H9 (cell line): ENCODE data around the gene SMAD6. TPM values are rescaled to one million over a fixed set of nuclear protein-coding genes. Genes with fewer than 3 reads are reported as not detected.
A peak's percentile ranks its signal among the peaks of the same experiment; 100 is the strongest.

Experiments used
- DNase-seq: peaks from one replicate; pipeline ENCODE4 v3.0.0-alpha.2; 2017
- H2AFZ ChIP-seq: one replicate; pipeline ENCODE4 v1.6.1; 2013; ENCODE audit warnings: mild to moderate bottlenecking, low read length, control low read depth, moderate library complexity
- H2AK5ac ChIP-seq: 2 replicates; pipeline ENCODE4 v1.6.1; 2013; ENCODE audit warnings: low read length, control low read depth, mixed read lengths; ENCODE audit not compliant: insufficient read length
- H2BK120ac ChIP-seq: one replicate; pipeline ENCODE4 v1.6.1; 2013; ENCODE audit warnings: low read depth, mild to moderate bottlenecking, low read length, control low read depth, inconsistent platforms; ENCODE audit not compliant: poor library complexity, severe bottlenecking
- H2BK12ac ChIP-seq: 2 replicates; pipeline ENCODE4 v1.6.1; 2013; ENCODE audit warnings: low read length, control low read depth, mixed read lengths, low read depth; ENCODE audit not compliant: insufficient read length
- H2BK15ac ChIP-seq: 2 replicates; pipeline ENCODE4 v1.6.1; 2013; ENCODE audit warnings: low read depth, low read length, control low read depth
- H2BK20ac ChIP-seq: one replicate; pipeline ENCODE4 v1.6.1; 2013; ENCODE audit warnings: low read depth, mild to moderate bottlenecking, low read length, control low read depth, inconsistent platforms; ENCODE audit not compliant: poor library complexity, severe bottlenecking
- H2BK5ac ChIP-seq: 2 replicates; pipeline ENCODE4 v1.6.1; 2013; ENCODE audit warnings: low read length, control low read depth, mixed read lengths; ENCODE audit not compliant: insufficient read length
- H3K14ac ChIP-seq: 2 replicates; pipeline ENCODE4 v1.6.1; 2013; ENCODE audit warnings: low read length, control low read depth; ENCODE audit not compliant: insufficient read depth
- H3K18ac ChIP-seq: 2 replicates; pipeline ENCODE4 v1.6.1; 2013; ENCODE audit warnings: low read depth, mild to moderate bottlenecking, mixed read lengths, low read length, control low read depth; ENCODE audit not compliant: insufficient read length
- H3K23ac ChIP-seq: 2 replicates; pipeline ENCODE4 v1.6.1; 2013; ENCODE audit warnings: low read length, control low read depth, mixed read lengths, low read depth; ENCODE audit not compliant: insufficient read length
- H3K23me2 ChIP-seq: 2 replicates; pipeline ENCODE4 v1.6.1; 2013; ENCODE audit warnings: low read depth, mild to moderate bottlenecking, mixed read lengths, low read length, control low read depth; ENCODE audit not compliant: insufficient read length, poor library complexity, severe bottlenecking
- H3K27ac ChIP-seq: 2 replicates; pipeline ENCODE4 v1.5.1; 2013; ENCODE audit warnings: low read length, control low read depth, mixed read lengths, low read depth; ENCODE audit not compliant: insufficient read length
- H3K27me3 ChIP-seq: 2 replicates; pipeline ENCODE4 v1.6.1; 2013; ENCODE audit warnings: low read length, control low read depth, inconsistent platforms; ENCODE audit not compliant: insufficient read depth
- H3K4ac ChIP-seq: 2 replicates; pipeline ENCODE4 v1.6.1; 2013; ENCODE audit warnings: low read depth, mild to moderate bottlenecking, control low read depth, inconsistent platforms, low read length, moderate library complexity
- H3K4me1 ChIP-seq: 2 replicates; pipeline ENCODE4 v1.6.1; 2013; ENCODE audit warnings: low read length, control low read depth, inconsistent platforms; ENCODE audit not compliant: insufficient read depth
- H3K4me2 ChIP-seq: 2 replicates; pipeline ENCODE4 v1.6.1; 2013; ENCODE audit warnings: low read length, control low read depth, mixed read lengths; ENCODE audit not compliant: insufficient read length, insufficient read depth
- H3K56ac ChIP-seq: 2 replicates; pipeline ENCODE4 v1.6.1; 2013; ENCODE audit warnings: low read depth, mild to moderate bottlenecking, mixed read lengths, low read length, control low read depth; ENCODE audit not compliant: insufficient read length
- H3K79me1 ChIP-seq: 2 replicates; pipeline ENCODE4 v1.6.1; 2013; ENCODE audit warnings: low read depth, mild to moderate bottlenecking, moderate library complexity, low read length, control low read depth, inconsistent platforms; ENCODE audit not compliant: insufficient read depth, poor library complexity, severe bottlenecking
- H3K79me2 ChIP-seq: 2 replicates; pipeline ENCODE4 v1.6.1; 2013; ENCODE audit warnings: low read length, control low read depth, inconsistent platforms; ENCODE audit not compliant: insufficient read depth
- H3K9ac ChIP-seq: 2 replicates; pipeline ENCODE4 v1.6.1; 2013; ENCODE audit warnings: low read length, control low read depth, mixed read lengths; ENCODE audit not compliant: insufficient read length; ENCODE audit errors: extremely low read depth
- H3K9me3 ChIP-seq: one replicate; pipeline ENCODE4 v1.6.1; 2013; ENCODE audit warnings: low read depth, low read length, inconsistent platforms; ENCODE audit not compliant: control insufficient read depth
- H3T11ph ChIP-seq: one replicate; pipeline ENCODE4 v1.6.1; 2013; ENCODE audit warnings: mild to moderate bottlenecking, low read length, control low read depth, inconsistent platforms
- H4K20me1 ChIP-seq: one replicate; pipeline ENCODE4 v1.6.1; 2013; ENCODE audit not compliant: control insufficient read depth, insufficient read length, insufficient read depth
- H4K5ac ChIP-seq: 2 replicates; pipeline ENCODE4 v1.6.1; 2013; ENCODE audit warnings: low read depth, mild to moderate bottlenecking, mixed read lengths, low read length, control low read depth; ENCODE audit not compliant: insufficient read length
- H4K8ac ChIP-seq: replicated peaks from 2 replicates; pipeline ENCODE4 v1.6.1; 2013; ENCODE audit warnings: low read length, control low read depth, mixed read lengths, low read depth; ENCODE audit not compliant: insufficient read length
- H4K91ac ChIP-seq: 2 replicates; pipeline ENCODE4 v1.6.1; 2013; ENCODE audit warnings: low read depth, mild to moderate bottlenecking, moderate library complexity, mixed read lengths, low read length, control low read depth; ENCODE audit not compliant: insufficient read length
- H3K27ac Mint-ChIP-seq, 3 experiments: 2 replicates in 2 of 3; 3 replicates in 1 of 3; pipeline ENCODE4 v1.8.0; 2020 to 2021; ENCODE audit warnings: mixed read lengths in 3 of 3, mild to moderate bottlenecking in 1 of 3, moderate library complexity in 1 of 3
- H3K27me3 Mint-ChIP-seq: 2 replicates; pipeline ENCODE4 v1.8.0; 2021; ENCODE audit warnings: low read depth, mild to moderate bottlenecking, moderate library complexity, mixed read lengths
- H3K36me3 Mint-ChIP-seq, 3 experiments: 2 replicates in 2 of 3; 3 replicates in 1 of 3; pipeline ENCODE4 v1.8.0; 2020 to 2021; ENCODE audit warnings: low read depth in 3 of 3, mixed read lengths in 3 of 3; ENCODE audit not compliant: insufficient read depth in 1 of 3
- H3K4me1 Mint-ChIP-seq, 2 experiments: 2 replicates each; pipeline ENCODE4 v1.8.0; 2020; ENCODE audit warnings: mixed read lengths in 2 of 2
- H3K4me3 Mint-ChIP-seq, 2 experiments: 2 replicates in 1 of 2; 3 replicates in 1 of 2; pipeline ENCODE4 v1.8.0; 2020 to 2021; ENCODE audit warnings: mild to moderate bottlenecking in 2 of 2, mixed read lengths in 2 of 2, moderate library complexity in 1 of 2
- H3K9me3 Mint-ChIP-seq, 2 experiments: 2 replicates in 1 of 2; 3 replicates in 1 of 2; pipeline ENCODE4 v1.8.0; 2020; ENCODE audit warnings: mild to moderate bottlenecking in 2 of 2, mixed read lengths in 2 of 2, moderate library complexity in 1 of 2
- WGBS: extraction: QIAGEN DNeasy Blood & Tissue Kit; methylation state at CpG from one replicate; pipeline ENCODE4 v1.1.7; 2013; ENCODE audit warnings: missing lambda C conversion rate, low lambda C conversion rate, mixed read lengths; ENCODE audit not compliant: insufficient read length; ENCODE audit errors: extremely low coverage; 5-methylcytosine and 5-hydroxymethylcytosine counted together
- total RNA-seq: library from RNA; stranded (reverse); gene quantifications from 2 replicates; pipeline ENCODE4 v1.2.1, GENCODE V29; 2021
- TF ChIP-seq, protein P1 (sequence below): fragments of 200-600 bp; sonication (generic); conservative IDR thresholded peaks from 3 replicates; pipeline ENCODE4 v1.8.0; 2021; ENCODE audit warnings: antibody characterized with exemption, mild to moderate bottlenecking

The SMAD6 gene
- total RNA-seq, 1 experiment from 2014 or later = 6.0 TPM

DNA sequence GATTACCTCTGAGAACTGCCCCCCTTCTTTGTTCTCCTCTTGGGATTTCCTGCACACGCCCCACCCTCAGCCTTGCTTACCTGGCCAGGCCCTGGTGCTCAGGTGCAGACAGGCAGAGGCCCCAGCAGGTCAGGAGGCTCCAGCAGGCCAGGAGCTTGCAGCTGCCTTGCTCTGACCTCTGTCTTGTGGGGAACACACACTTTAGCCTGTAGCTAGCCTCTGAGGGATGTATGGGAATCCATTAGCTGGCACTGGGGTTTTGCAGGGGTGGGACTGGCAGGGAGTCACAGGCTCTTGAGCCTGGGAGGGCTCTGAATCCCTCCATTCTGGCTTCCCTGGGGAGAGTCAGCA, 2.7 kb downstream of the SMAD6 start:
- Histone ChIP-seq H3K27ac (no peak overlapping the region), H2AK5ac (no peak overlapping the region), H3K79me2 (no peaks in the 10 kb centered on the region), H3K56ac (no peak overlapping the region), H2BK12ac (no peak overlapping the region), H3K23me2 (peaks cover 22% of the 10 kb centered on the region), H3K23ac (no peak overlapping the region), H3K4me2 (no peak overlapping the region), H2BK15ac (no peak overlapping the region), H3T11ph (no peak overlapping the region), H4K5ac (no peak overlapping the region), H2BK120ac (no peak overlapping the region), H4K20me1 (no peaks in the 10 kb centered on the region), H3K27me3 (peaks cover 14% of the 10 kb centered on the region), H4K8ac (no peak overlapping the region), H3K9ac (no peak overlapping the region), H3K79me1 (no peaks in the 10 kb centered on the region), H3K18ac (no peak overlapping the region), H3K4me1 (0 out of 2 replicates have a peak, but pooled peaks cover 2% of the 10 kb centered on the region), H2AFZ (no peak overlapping the region), H3K14ac (no peak overlapping the region), H2BK5ac (no peak overlapping the region), H3K9me3 (no peaks in the 10 kb centered on the region), H3K4ac (no peak overlapping the region), H4K91ac (no peak overlapping the region), H2BK20ac (no peak overlapping the region)
- no peak for DNase-seq
- Mint-ChIP-seq H3K36me3 (peaks cover 0 to 9% (median 7%) of the 10 kb centered on the region in 3 experiments; a peak in 5 of 7 replicates), H3K27ac (no peak overlapping the region), H3K9me3 (peaks cover 0 to 1% of the 10 kb centered on the region in 2 experiments; a peak in 2 of 5 replicates), H3K4me3 (peak overlapping the region; percentile 69 to 88), H3K4me1 (peaks cover 29 to 45% of the 10 kb centered on the region in 2 experiments), H3K27me3 (peaks cover 27% of the 10 kb centered on the region)
- WGBS = no CpG with 5 or more reads among the region's 1 CpG
- TF ChIP-seq, protein P1, sequence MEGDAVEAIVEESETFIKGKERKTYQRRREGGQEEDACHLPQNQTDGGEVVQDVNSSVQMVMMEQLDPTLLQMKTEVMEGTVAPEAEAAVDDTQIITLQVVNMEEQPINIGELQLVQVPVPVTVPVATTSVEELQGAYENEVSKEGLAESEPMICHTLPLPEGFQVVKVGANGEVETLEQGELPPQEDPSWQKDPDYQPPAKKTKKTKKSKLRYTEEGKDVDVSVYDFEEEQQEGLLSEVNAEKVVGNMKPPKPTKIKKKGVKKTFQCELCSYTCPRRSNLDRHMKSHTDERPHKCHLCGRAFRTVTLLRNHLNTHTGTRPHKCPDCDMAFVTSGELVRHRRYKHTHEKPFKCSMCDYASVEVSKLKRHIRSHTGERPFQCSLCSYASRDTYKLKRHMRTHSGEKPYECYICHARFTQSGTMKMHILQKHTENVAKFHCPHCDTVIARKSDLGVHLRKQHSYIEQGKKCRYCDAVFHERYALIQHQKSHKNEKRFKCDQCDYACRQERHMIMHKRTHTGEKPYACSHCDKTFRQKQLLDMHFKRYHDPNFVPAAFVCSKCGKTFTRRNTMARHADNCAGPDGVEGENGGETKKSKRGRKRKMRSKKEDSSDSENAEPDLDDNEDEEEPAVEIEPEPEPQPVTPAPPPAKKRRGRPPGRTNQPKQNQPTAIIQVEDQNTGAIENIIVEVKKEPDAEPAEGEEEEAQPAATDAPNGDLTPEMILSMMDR = no peak
